ENCODE results near the gene PTH2.

DNA sequence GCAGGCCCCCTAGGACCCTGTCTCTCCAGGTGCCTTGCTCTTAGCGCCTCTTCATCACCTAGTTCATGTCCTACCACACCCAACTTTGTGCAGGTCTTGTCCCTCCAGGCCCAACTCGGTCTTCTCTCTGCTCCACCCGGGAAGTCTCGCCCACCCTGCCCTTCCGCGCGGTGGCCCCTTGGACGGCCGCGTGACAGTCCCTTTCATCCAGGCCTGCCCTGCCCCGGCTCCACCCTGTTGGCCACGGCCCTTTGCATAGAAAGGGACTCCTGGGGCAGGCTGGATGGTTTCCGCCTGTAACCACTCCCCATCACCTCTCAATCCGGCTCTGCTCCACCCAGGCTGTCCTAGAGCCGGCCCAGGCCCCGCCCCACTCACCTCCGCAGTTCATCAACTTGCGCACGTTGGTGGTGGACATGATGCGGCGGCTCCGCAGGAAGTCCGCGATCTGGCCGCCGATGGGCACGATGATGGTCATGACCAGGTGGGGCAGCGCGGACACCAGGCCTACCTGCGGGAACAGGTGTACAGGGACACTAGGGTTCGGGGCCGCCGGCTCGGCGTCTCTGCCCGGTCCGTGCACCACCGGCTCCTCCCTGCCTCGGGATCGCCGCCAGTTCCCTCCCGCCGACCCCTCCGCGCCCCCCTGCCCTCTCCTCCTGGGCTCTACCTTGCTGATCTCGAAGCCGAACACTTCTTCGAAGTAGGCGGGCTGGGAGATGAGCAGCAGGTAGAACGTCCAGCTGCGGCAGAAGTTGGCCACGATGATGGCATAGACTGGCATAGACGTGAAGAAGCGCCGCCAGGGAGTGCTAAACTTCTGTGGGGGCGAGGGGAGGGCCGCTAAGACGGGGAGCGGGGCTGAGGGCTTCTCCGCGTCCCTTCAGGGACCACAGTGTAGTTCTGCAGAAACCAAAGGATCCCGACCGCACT, 9.2 kb upstream of the PTH2 start:
- TF ChIP-seq POLR2A (IDR thresholded peaks at IDR 0.05; ENCODE audit: control extremely low read depth in 1 of 2, low read depth in 2 of 2, low read length in 2 of 2) (no peak), CBX5 (IDR thresholded peaks at IDR 0.05; ENCODE audit: low read depth, low read length) (no peak), POLR2AphosphoS5 (IDR thresholded peaks at IDR 0.05; ENCODE audit: low read depth, low read length) (no peak), TEAD4 (IDR thresholded peaks at IDR 0.05; ENCODE audit: low read depth, low read length) (no peak), GABPA (IDR thresholded peaks at IDR 0.05; ENCODE audit: borderline replicate concordance, insufficient read depth, low read length) (no peak), CHD2 (IDR thresholded peaks at IDR 0.05; ENCODE audit: low read length) (no peak), RAD21 (IDR thresholded peaks at IDR 0.05 in 1 of 2, conservative IDR thresholded peaks at IDR 0.05 in 1 of 2; ENCODE audit: low read depth in 2 of 2, low read length in 2 of 2) (no peak), CREB1 (IDR thresholded peaks at IDR 0.05) (no peak), RNF2 (IDR thresholded peaks at IDR 0.05; ENCODE audit: borderline replicate concordance, low read depth, low read length, missing control alignments, poor library complexity, severe bottlenecking) (no peak)
- TF ChIP-seq, protein P1, sequence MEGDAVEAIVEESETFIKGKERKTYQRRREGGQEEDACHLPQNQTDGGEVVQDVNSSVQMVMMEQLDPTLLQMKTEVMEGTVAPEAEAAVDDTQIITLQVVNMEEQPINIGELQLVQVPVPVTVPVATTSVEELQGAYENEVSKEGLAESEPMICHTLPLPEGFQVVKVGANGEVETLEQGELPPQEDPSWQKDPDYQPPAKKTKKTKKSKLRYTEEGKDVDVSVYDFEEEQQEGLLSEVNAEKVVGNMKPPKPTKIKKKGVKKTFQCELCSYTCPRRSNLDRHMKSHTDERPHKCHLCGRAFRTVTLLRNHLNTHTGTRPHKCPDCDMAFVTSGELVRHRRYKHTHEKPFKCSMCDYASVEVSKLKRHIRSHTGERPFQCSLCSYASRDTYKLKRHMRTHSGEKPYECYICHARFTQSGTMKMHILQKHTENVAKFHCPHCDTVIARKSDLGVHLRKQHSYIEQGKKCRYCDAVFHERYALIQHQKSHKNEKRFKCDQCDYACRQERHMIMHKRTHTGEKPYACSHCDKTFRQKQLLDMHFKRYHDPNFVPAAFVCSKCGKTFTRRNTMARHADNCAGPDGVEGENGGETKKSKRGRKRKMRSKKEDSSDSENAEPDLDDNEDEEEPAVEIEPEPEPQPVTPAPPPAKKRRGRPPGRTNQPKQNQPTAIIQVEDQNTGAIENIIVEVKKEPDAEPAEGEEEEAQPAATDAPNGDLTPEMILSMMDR (IDR thresholded peaks at IDR 0.05; ENCODE audit: control extremely low read depth in 1 of 3, insufficient read depth in 1 of 3, low read depth in 1 of 3, low read length in 3 of 3) = no peak
- TF ChIP-seq, protein P2, sequence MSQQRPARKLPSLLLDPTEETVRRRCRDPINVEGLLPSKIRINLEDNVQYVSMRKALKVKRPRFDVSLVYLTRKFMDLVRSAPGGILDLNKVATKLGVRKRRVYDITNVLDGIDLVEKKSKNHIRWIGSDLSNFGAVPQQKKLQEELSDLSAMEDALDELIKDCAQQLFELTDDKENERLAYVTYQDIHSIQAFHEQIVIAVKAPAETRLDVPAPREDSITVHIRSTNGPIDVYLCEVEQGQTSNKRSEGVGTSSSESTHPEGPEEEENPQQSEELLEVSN (IDR thresholded peaks at IDR 0.05) = peak; percentile 69
